Tongue (tissue), 2 donors: Measurements from ENCODE around the gene FBXO31. TPM values are rescaled to one million over a fixed set of nuclear protein-coding genes. Genes with fewer than 3 reads are reported as not detected.

Experiments used
- DNase-seq: peaks from one replicate; pipeline ENCODE4 v3.0.0-alpha.2; 2015
- total RNA-seq: library from RNA; depleted of rRNA; stranded (reverse); fragments of >200 nt; gene quantifications from one replicate; pipeline ENCODE4 v1.2.3, GENCODE V29; 2014

FBXO31 gene
- total RNA-seq, 1 donor from 2014 or later, result 58.2 TPM

GRCh38 chr16:87306516-87306915 is 77.1 kb downstream of the FBXO31 start:
- DNase-seq, result no peak

DNA sequence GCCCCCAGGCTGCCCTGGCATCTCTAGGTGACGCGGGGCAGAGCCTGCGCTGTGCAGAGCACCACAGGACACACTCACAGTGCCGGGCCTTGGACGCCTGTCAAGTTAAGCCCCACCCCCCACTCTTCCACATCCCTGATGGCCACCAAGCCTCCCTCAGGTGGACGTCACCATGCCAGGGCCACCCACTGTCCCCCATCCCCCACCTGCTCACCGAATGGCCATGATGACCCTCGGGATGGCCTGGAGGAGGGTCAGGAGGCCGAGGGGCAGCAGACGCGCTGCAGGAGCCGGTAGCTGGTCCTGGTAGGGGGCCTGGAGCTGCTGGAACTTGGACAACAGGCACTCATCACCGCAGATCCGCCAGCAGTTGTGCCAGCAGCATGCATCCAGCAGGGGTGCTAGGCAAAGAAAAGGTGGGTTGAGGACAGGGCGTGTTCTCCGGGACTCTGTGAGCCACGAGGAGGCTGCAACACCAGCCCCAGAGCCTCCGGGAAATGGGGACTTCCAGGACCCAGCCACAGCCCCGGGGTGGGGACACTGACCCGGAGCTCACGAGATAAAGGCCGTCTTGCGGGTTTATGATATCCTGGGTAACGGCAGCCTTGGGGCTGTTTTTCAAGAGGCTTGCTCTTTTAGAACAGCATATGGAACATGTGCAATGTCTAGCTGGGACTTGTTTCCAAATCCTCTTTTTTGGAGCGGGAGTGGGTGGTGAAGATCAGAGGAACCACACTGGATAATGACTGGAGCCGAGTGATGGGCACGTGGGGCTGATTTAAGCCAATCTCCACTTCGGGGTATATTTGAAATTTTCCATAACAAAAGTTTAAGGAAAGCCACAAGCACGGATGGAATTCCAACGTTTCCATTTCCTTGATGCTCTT is 77.8 kb downstream of the FBXO31 start:
- DNase-seq, result no peak

DNA sequence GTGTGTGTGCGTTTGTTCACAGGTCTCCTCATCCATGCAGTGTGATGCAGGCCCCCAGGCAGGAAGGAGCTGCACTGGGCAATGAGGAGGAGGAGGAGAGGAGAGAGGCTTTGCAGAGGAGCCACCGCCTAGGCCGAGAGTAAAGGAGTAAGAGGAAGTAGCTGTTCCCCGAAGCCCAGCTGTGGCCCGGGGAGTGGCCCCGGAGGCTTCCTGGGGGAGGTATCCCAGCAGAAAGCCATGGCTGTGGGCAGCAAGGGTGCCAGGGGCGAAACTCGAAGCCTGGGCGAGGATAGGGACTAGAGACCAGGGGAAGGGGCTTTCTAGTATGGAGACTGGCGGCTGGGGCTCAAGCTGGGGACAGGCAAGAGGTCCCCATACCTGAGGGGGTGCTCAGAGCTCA is 78.6 kb downstream of the FBXO31 start:
- DNase-seq, result no peak

GRCh38 chr16:87303962-87304521 is 79.5 kb downstream of the FBXO31 start:
- no peak for DNase-seq

- no peak for DNase-seq
These were observed 80.1 kb downstream of the FBXO31 start for GRCh38 chr16:87303431-87303930.

DNA sequence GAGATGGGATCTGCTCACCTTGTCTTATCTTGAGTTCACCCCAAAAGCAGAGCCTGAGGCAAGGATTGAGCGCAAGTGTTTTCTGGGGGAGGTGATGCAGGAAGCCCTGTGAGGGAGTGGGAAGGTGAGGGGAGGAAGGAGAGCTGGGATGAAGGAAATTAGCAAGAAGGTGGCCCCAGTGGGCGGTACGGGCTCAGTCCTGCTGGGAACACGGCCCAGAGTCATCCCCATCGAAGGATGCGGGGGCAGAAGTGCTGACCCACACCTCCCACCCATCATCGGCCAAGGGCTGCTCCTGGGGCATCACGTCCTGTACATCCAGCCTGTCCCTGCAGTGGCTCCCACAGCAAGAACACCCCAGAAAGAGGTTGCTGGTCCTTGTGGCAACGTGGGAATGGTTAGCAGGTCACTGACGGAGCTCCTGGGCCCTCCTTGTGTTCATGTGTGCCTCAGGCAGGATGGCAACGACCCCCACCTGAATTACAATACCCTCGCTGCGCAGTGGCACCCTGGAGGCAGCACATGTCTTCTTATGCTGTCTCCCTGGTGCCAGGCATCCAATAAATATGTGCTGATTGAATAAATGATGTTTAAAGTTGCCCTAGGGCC is 84.6 kb downstream of the FBXO31 start:
- no peak for DNase-seq

GRCh38 chr16:87297918-87298631 is 85.5 kb downstream of the FBXO31 start:
- DNase-seq, result peak; percentile 50

DNA sequence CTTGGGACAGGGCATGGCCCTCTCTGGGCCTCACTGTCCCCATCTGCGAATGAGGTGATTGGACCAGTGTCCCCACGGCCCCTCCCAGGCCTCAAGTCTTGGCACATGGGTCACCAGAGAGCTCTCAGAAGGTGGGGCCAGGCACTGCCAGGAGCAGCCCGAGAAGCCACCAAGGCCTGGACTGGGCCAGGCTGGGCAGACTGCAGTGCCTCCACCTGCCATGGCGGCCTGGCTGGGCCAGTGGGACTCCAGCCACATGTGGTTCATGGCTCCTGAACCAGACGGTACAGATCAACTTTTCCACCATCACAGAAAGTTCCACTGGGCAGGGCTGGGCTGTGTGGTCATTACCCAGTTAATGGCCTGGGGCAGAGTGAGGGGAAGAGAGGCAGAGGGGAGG is 86.2 kb downstream of the FBXO31 start:
- no peak for DNase-seq

DNA sequence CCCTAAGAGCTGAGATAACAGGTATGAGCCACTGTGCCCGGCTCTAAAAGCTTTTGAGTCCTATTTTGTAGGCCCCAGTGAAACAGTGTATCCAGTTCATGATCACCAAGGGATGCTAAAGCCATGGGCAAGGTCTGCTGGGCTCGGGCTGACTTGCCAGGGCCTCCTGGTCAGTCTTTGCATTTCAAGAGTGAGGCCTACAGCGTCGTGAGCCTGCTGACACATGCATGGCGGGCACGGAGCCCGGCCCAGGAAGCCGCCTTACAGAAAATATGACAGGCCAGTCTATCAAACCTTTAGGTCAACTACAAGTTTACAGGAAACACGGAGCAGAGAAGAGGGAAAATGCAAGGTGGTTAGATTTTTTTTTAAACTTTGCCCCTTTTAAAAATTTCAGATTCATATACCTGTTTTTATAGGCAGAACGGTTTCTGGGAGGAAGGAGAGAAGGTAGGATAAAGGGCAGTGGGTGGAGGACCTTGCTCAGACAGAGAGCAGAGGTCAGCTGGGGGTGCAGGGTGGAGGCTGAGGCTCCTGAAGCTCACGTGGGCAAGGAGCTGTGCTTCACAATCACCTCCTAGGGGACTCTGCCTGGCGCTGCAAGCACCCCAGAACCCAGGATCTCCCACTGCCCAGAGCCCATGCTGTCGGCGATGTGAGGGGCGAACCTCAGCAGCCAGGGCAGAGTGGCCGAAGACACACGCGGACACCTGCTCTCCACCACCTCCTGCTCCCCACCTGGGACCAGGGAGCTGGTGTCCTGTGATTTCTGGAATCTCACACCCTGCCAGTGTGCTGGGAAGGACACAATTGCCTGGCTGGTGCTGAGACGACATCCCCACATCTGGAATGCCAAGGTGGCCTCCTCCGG is 87.7 kb downstream of the FBXO31 start:
- DNase-seq, result no peak

- no peak for DNase-seq
These were observed 88.3 kb downstream of the FBXO31 start for GRCh38 chr16:87295259-87295658.

- no peak for DNase-seq
These were observed 89.6 kb downstream of the FBXO31 start for GRCh38 chr16:87293990-87294389.

DNA sequence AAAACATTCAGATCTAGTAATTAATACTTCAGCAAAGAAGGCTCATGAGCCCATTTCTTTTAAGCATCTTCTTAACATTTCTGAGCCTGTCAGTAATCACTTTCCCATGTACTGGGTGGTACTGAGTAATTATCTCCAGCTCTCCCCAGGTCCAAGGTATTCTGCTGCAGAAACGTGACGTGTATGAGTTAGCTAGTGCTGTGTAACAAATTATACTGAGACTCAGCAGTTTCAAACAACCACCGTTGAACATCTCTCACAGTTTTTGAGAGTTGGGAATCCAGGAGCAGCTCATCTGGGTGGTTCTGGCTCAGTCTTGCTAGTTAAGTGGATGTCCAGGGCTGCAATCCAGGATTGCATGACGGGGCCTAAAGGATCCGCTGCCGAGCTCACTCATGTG is 91.6 kb downstream of the FBXO31 start:
- no peak for DNase-seq

DNA sequence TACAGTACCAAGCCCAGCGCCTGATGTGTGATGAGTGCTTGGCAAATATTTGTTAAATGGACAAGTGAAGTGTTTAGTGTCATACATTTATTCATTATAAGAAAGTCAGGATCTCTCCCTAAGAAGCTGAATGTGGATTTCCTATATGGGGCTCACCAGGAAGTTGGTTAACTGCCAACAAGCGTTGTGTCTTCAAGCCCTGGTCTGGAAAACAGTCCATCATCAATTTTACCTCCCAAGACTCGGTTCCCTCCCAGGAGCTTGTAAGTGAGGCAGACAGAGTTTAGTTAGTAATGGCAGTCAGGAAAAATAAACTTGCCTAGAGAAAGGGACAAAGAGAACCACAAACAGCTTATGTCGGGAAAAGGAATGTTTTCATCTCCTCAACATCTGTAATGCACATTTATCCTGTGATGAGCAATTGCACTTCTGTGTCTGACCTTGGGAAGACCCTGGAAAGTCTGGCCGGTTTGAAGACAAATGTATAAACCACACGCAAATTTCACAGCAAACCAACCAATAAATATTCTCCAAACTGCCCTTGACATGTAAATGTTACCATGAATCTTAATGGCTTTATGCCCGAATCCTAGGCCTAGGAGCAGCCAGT is 94.7 kb downstream of the FBXO31 start:
- peak; percentile 64 for DNase-seq

- no peak for DNase-seq
These were observed 96.5 kb downstream of the FBXO31 start for GRCh38 chr16:87286839-87287626.

DNA sequence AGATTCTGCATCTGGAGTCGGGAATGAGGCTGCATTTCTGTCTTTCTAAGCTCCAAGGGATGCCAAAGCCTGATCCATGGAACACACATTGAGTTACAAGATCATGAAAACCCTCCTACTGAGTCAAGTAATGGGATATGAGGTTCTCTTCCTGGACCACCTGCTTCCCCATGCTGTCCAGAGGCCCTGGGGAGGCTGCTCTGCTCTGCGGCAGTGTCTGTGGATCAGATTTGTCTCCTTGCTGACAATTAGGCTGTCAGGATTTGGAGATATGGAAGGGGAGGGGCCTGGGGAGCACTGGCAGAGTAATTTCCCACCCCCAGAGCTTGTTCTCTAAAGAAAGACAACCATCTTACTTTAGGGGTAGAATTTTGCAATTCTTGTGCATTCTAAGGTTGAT is 99.4 kb downstream of the FBXO31 start:
- DNase-seq, result no peak

DNA sequence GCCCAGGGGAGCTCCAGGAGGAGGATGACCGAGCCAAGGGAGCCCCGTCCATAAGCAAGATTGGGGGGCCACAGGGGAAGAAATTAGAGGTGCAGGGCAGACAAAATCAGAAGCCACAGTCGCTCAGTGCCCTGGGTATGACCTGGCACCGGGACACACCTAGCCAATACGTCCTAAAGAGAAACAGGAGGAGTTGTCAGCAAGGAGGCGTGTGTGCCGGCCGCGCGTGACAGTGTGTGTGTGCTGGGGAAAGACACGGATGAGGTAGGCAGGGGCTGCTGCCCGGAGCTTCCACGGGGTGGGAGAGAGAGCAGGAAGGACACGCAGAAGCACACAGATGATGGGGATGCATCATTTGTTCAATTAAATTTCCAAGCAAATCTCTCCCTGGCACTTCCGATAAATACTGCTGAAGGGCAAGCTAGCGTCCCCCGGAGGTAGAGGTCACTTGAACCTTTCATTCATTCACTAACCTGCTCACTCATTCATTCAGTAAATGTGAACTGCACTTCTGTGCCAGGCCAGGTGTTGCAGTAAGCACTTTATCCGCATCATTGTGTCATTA is 104.4 kb downstream of the FBXO31 start:
- no peak for DNase-seq

- DNase-seq, result peak; percentile 88
These were observed 105.1 kb downstream of the FBXO31 start for GRCh38 chr16:87278191-87279093.
